ENCODE measurements around the gene MNT.

Gene MNT

DNA sequence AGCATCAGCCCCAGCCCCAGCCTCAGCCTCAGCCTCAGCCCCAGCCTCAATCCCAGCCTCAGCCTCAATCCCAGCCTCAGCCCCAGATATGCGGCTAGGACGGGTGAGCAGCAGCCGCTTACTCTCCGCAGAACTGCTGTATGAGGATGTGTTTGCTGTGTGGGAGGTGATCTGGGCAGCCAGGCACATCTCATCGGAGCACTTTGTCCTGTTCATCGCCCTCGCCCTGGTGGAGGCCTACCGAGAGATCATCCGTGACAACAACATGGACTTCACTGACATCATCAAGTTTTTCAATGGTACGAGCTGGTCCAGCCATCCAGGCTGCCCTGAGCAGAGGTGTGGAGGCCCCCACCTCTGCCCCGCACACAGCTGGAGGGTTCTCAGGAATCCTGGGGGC, 22.0 kb downstream of the MNT start:
- TF ChIP-seq GABPA (IDR thresholded peaks at IDR 0.05; ENCODE audit: low read depth) (no peak), POLR2AphosphoS5 (IDR thresholded peaks at IDR 0.05; ENCODE audit: low read depth) (no peak), SPI1 (IDR thresholded peaks at IDR 0.05; ENCODE audit: borderline replicate concordance, low read depth) (no peak)
- TF ChIP-seq, protein P1, sequence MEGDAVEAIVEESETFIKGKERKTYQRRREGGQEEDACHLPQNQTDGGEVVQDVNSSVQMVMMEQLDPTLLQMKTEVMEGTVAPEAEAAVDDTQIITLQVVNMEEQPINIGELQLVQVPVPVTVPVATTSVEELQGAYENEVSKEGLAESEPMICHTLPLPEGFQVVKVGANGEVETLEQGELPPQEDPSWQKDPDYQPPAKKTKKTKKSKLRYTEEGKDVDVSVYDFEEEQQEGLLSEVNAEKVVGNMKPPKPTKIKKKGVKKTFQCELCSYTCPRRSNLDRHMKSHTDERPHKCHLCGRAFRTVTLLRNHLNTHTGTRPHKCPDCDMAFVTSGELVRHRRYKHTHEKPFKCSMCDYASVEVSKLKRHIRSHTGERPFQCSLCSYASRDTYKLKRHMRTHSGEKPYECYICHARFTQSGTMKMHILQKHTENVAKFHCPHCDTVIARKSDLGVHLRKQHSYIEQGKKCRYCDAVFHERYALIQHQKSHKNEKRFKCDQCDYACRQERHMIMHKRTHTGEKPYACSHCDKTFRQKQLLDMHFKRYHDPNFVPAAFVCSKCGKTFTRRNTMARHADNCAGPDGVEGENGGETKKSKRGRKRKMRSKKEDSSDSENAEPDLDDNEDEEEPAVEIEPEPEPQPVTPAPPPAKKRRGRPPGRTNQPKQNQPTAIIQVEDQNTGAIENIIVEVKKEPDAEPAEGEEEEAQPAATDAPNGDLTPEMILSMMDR (IDR thresholded peaks at IDR 0.05; ENCODE audit: insufficient read depth, low read length): no peak
- TF ChIP-seq, protein P2, sequence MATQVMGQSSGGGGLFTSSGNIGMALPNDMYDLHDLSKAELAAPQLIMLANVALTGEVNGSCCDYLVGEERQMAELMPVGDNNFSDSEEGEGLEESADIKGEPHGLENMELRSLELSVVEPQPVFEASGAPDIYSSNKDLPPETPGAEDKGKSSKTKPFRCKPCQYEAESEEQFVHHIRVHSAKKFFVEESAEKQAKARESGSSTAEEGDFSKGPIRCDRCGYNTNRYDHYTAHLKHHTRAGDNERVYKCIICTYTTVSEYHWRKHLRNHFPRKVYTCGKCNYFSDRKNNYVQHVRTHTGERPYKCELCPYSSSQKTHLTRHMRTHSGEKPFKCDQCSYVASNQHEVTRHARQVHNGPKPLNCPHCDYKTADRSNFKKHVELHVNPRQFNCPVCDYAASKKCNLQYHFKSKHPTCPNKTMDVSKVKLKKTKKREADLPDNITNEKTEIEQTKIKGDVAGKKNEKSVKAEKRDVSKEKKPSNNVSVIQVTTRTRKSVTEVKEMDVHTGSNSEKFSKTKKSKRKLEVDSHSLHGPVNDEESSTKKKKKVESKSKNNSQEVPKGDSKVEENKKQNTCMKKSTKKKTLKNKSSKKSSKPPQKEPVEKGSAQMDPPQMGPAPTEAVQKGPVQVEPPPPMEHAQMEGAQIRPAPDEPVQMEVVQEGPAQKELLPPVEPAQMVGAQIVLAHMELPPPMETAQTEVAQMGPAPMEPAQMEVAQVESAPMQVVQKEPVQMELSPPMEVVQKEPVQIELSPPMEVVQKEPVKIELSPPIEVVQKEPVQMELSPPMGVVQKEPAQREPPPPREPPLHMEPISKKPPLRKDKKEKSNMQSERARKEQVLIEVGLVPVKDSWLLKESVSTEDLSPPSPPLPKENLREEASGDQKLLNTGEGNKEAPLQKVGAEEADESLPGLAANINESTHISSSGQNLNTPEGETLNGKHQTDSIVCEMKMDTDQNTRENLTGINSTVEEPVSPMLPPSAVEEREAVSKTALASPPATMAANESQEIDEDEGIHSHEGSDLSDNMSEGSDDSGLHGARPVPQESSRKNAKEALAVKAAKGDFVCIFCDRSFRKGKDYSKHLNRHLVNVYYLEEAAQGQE (IDR thresholded peaks at IDR 0.05; ENCODE audit: insufficient replicate concordance, low read depth): no peak

DNA sequence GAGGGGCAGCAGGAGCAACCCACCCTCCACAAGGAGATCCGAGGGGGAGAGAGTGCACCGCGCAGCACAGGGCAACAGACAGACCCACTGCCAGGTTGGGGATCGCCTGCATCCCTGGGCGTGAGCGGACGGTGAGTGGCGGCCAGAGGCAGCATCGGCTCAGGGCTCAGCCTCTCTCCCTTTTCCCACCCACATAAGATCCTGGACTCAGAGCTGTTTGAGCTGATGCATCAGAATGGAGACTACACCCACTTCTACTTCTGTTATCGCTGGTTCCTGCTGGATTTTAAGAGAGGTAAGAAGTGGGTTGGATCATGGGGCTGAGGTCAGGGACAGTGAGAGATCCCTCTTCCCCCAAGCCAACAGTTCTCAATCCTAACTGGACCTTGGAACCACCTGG, 23.2 kb downstream of the MNT start:
- Histone ChIP-seq H3K27me3 (ENCODE audit: insufficient read depth, poor library complexity, severe bottlenecking) (no peaks in the 10 kb centered on the region), H3K4me3 (replicated peaks; ENCODE audit: insufficient read depth, low read length) (no peak overlapping the region), H3K27ac (replicated peaks) (no peak overlapping the region)
- no peak for DNase-seq (ENCODE audit: low read depth in 1 of 2, low spot score in 1 of 2)
- no peak for TF ChIP-seq SPI1 (IDR thresholded peaks at IDR 0.05; ENCODE audit: borderline replicate concordance, low read depth)
- no peak for TF ChIP-seq POLR2AphosphoS5 (IDR thresholded peaks at IDR 0.05; ENCODE audit: low read depth)
- TF ChIP-seq, protein P1 (IDR thresholded peaks at IDR 0.05; ENCODE audit: insufficient read depth, low read length): no peak

More for the DNA sequence above, 22.0 kb downstream of the MNT start:
- no peak for DNase-seq (ENCODE audit: low read depth in 1 of 2, low spot score in 1 of 2)
- Histone ChIP-seq H3K27ac (replicated peaks) (no peak overlapping the region), H3K27me3 (ENCODE audit: insufficient read depth, poor library complexity, severe bottlenecking) (no peaks in the 10 kb centered on the region), H3K4me3 (replicated peaks; ENCODE audit: insufficient read depth, low read length) (no peak overlapping the region)

DNA sequence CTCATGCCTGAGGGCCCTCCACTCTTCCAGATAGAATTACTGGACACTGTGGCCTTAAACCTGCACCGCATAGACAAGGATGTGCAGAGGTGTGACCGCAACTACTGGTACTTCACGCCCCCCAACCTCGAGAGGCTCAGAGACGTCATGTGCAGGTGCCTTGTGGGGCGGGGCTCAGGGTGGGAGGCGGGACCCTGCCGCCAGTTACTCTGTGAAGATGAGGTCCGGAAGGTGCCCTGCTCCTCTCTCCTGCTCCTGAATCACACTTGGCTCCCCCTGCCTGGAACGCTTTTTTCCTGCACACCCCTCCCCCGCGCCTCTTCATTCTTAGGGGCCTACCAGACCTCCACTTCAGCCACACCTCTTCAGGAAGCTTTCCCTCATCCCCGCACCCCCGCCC, 24.8 kb downstream of the MNT start:
- DNase-seq (ENCODE audit: low read depth in 1 of 2, low spot score in 1 of 2): no peak
- Histone ChIP-seq H3K27me3 (ENCODE audit: insufficient read depth, poor library complexity, severe bottlenecking) (no peaks in the 10 kb centered on the region), H3K4me3 (replicated peaks; ENCODE audit: insufficient read depth, low read length) (no peak overlapping the region), H3K27ac (replicated peaks) (no peak overlapping the region)
- TF ChIP-seq SPI1 (IDR thresholded peaks at IDR 0.05; ENCODE audit: borderline replicate concordance, low read depth) (no peak), POLR2AphosphoS5 (IDR thresholded peaks at IDR 0.05; ENCODE audit: low read depth) (no peak), GABPA (IDR thresholded peaks at IDR 0.05; ENCODE audit: low read depth) (no peak)
- TF ChIP-seq, protein P1 (IDR thresholded peaks at IDR 0.05; ENCODE audit: insufficient read depth, low read length): no peak
- TF ChIP-seq, protein P2 (IDR thresholded peaks at IDR 0.05; ENCODE audit: insufficient replicate concordance, low read depth): no peak

DNA sequence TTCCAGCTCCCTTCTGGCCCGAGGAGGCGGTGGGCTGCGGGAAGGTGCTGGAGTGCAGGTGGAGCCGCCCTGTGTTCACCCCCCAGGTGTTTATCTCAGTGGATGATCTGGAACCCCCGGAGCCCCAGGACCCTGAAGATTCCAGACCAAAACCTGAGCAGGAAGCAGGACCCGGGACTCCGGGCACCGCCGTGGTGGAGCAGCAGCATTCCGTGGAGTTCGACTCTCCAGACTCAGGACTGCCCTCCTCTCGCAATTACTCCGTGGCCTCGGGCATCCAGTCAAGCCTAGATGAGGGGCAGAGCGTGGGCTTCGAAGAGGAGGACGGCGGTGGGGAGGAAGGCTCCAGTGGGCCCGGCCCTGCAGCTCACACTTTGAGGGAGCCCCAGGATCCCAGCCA, 25.5 kb downstream of the MNT start:
- TF ChIP-seq SPI1 (IDR thresholded peaks at IDR 0.05; ENCODE audit: borderline replicate concordance, low read depth): no peak
- TF ChIP-seq POLR2AphosphoS5 (IDR thresholded peaks at IDR 0.05; ENCODE audit: low read depth): no peak
- TF ChIP-seq, protein P1 (IDR thresholded peaks at IDR 0.05; ENCODE audit: insufficient read depth, low read length): no peak
- TF ChIP-seq GABPA (IDR thresholded peaks at IDR 0.05; ENCODE audit: low read depth): no peak
- TF ChIP-seq, protein P2 (IDR thresholded peaks at IDR 0.05; ENCODE audit: insufficient replicate concordance, low read depth): no peak
- DNase-seq (ENCODE audit: low read depth in 1 of 2, low spot score in 1 of 2): no peak
- Histone ChIP-seq H3K4me3 (replicated peaks; ENCODE audit: insufficient read depth, low read length) (no peak overlapping the region), H3K27ac (replicated peaks) (no peak overlapping the region), H3K27me3 (ENCODE audit: insufficient read depth, poor library complexity, severe bottlenecking) (no peaks in the 10 kb centered on the region)
